ENCODE measurements around the gene KIFC1. TPM values are rescaled to one million over a fixed set of nuclear protein-coding genes. Genes with fewer than 3 reads are reported as not detected.

KIFC1 gene
- total and polyA plus RNA-seq, 9 of the 15 experiments (the other 6 are each of a cell fraction or from before 2014, with no cell fraction given) = 1.3 to 95.2 (median 76.9) TPM

GRCh38 chr6:33454009-33454946 is 62.7 kb downstream of the KIFC1 start, which contains the start of gene ZBTB9 (continued):
- TF ChIP-seq ZNF407 (IDR thresholded peaks at IDR 0.05; ENCODE audit: low read depth) (peak; percentile 88), GTF2E2 (tag; IDR thresholded peaks at IDR 0.05) (no peak), MTA1 (IDR thresholded peaks at IDR 0.05; ENCODE audit: borderline replicate concordance) (no peak), MAFF (IDR thresholded peaks at IDR 0.05; ENCODE audit: low read length) (no peak), ZSCAN32 (CRISPR knock-in tag; IDR thresholded peaks at IDR 0.05) (no peak), NFATC3 (IDR thresholded peaks at IDR 0.05) (no peak), NCOA6 (IDR thresholded peaks at IDR 0.05) (no peak), GATAD2A (IDR thresholded peaks at IDR 0.05) (no peak), MLX (CRISPR knock-in tag; conservative IDR thresholded peaks at IDR 0.05) (no peak), KDM4B (IDR thresholded peaks at IDR 0.05; ENCODE audit: borderline replicate concordance in 2 of 2, low read depth in 1 of 2) (peak in 1 of 2 experiments; percentile 37; a peak in 1 of 4 replicates), ZNF644 (tag; IDR thresholded peaks at IDR 0.05; ENCODE audit: low read depth) (no peak), ZNF586 (CRISPR knock-in tag; conservative IDR thresholded peaks at IDR 0.05) (no peak), MEF2D (tag; conservative IDR thresholded peaks at IDR 0.05; ENCODE audit: low read depth) (no peak), POLR2B (IDR thresholded peaks at IDR 0.05; ENCODE audit: low read depth, partially characterized antibody) (peak; percentile 87), CBX1 (IDR thresholded peaks at IDR 0.05; ENCODE audit: low read depth) (peak; percentile 87), PHF21A (IDR thresholded peaks at IDR 0.05; ENCODE audit: borderline replicate concordance, low read depth) (0 out of 2 replicates have a peak, but pooled peaks have one; percentile 35), GTF2A2 (tag; IDR thresholded peaks at IDR 0.05) (no peak), MTF1 (CRISPR knock-in tag; IDR thresholded peaks at IDR 0.05; ENCODE audit: borderline replicate concordance) (no peak), CTBP1 (IDR thresholded peaks at IDR 0.05; ENCODE audit: borderline replicate concordance) (peak; percentile 91), KLF6 (CRISPR knock-in tag; IDR thresholded peaks at IDR 0.05; ENCODE audit: borderline replicate concordance) (peak; percentile 79; the same call in 1 of the 2 replicates), GABPA (tag; conservative IDR thresholded peaks at IDR 0.05; ENCODE audit: low read depth) (peak; percentile 96)
